ENCODE data around the gene LYPD3.

The LYPD3 gene

GRCh38 chr19:43490759-43491158, 25.4 kb upstream of the LYPD3 start:
- no peak overlapping the region for H3K27ac ChIP-seq
- no peak for DNase-seq
- no peak overlapping the region for H3K4me3 ChIP-seq (ENCODE audit: low read depth, low read length)
- in situ Hi-C loops (cut with HindIII; ENCODE audit: low pct_ligation_motif_present, low sequenced_read_pairs) = no loop called here
- no peak for TF ChIP-seq CTCF (IDR thresholded peaks at IDR 0.05; ENCODE audit: low read depth, low read length, missing control alignments)
- no peaks in the 10 kb centered on the region for H3K27me3 ChIP-seq (replicated peaks)
- H3K36me3 ChIP-seq (replicated peaks) = no peaks in the 10 kb centered on the region

GRCh38 chr19:43489979-43490599, 24.7 kb upstream of the LYPD3 start:
- DNase-seq = no peak
- in situ Hi-C loops (cut with HindIII; ENCODE audit: low pct_ligation_motif_present, low sequenced_read_pairs) = no loop called here
- no peak overlapping the region for H3K27ac ChIP-seq
- no peaks in the 10 kb centered on the region for H3K36me3 ChIP-seq (replicated peaks)
- no peak overlapping the region for H3K4me3 ChIP-seq (ENCODE audit: low read depth, low read length)
- no peak for TF ChIP-seq CTCF (IDR thresholded peaks at IDR 0.05; ENCODE audit: low read depth, low read length, missing control alignments)
- H3K27me3 ChIP-seq (replicated peaks) = no peaks in the 10 kb centered on the region

GRCh38 chr19:43489310-43489709, 23.9 kb upstream of the LYPD3 start:
- Histone ChIP-seq H3K4me3 (ENCODE audit: low read depth, low read length) (no peak overlapping the region), H3K27ac (no peak overlapping the region), H3K36me3 (replicated peaks) (no peaks in the 10 kb centered on the region), H3K27me3 (replicated peaks) (no peaks in the 10 kb centered on the region)
- DNase-seq = no peak
- no peak for TF ChIP-seq CTCF (IDR thresholded peaks at IDR 0.05; ENCODE audit: low read depth, low read length, missing control alignments)
- in situ Hi-C loops (cut with HindIII; ENCODE audit: low pct_ligation_motif_present, low sequenced_read_pairs) = no loop called here

- no peaks in the 10 kb centered on the region for H3K27me3 ChIP-seq (replicated peaks)
- DNase-seq = no peak
- in situ Hi-C loops (cut with HindIII; ENCODE audit: low pct_ligation_motif_present, low sequenced_read_pairs) = no loop called here
Measured at GRCh38 chr19:43488179-43488578, 22.8 kb upstream of the LYPD3 start.

GRCh38 chr19:43486412-43486811, 21.0 kb upstream of the LYPD3 start:
- in situ Hi-C loops (cut with HindIII; ENCODE audit: low pct_ligation_motif_present, low sequenced_read_pairs) = no loop called here

More at GRCh38 chr19:43488179-43488578, 22.8 kb upstream of the LYPD3 start:
- no peak for TF ChIP-seq CTCF (IDR thresholded peaks at IDR 0.05; ENCODE audit: low read depth, low read length, missing control alignments)
- Histone ChIP-seq H3K36me3 (replicated peaks) (no peaks in the 10 kb centered on the region), H3K27ac (no peak overlapping the region), H3K4me3 (ENCODE audit: low read depth, low read length) (no peak overlapping the region)

More at GRCh38 chr19:43486412-43486811, 21.0 kb upstream of the LYPD3 start:
- no peak overlapping the region for H3K4me3 ChIP-seq (ENCODE audit: low read depth, low read length)
- H3K36me3 ChIP-seq (replicated peaks) = no peaks in the 10 kb centered on the region
- no peak overlapping the region for H3K27ac ChIP-seq
- TF ChIP-seq CTCF (IDR thresholded peaks at IDR 0.05; ENCODE audit: low read depth, low read length, missing control alignments) = no peak
- H3K27me3 ChIP-seq (replicated peaks) = no peaks in the 10 kb centered on the region
- DNase-seq = no peak
